ENCODE measurements around the gene RSPH1.

Gene RSPH1

GRCh38 chr21:42486531-42486930 lies 9.5 kb downstream of the RSPH1 start:
- no peak overlapping the region for H3K18ac ChIP-seq (ENCODE audit: low read length)
- no peak overlapping the region for H2BK12ac ChIP-seq (ENCODE audit: low read length)
- no peak for DNase-seq
- H3K4me2 ChIP-seq (ENCODE audit: low read length): no peak overlapping the region
- no peak overlapping the region for H3K27ac ChIP-seq (ENCODE audit: low read depth, low read length)
- no peak overlapping the region for H3K23ac ChIP-seq (ENCODE audit: low read length)
- no peak overlapping the region for H3K4ac ChIP-seq (ENCODE audit: low read depth, low read length)
- H2BK120ac ChIP-seq (ENCODE audit: insufficient read depth, low read length, poor library complexity): no peak overlapping the region
- no peaks in the 10 kb centered on the region for H3K36me3 ChIP-seq (ENCODE audit: control insufficient read depth in 1 of 2, insufficient read depth in 2 of 2, low read length in 2 of 2)
- H3K9me3 ChIP-seq (ENCODE audit: insufficient read depth, low read depth, low read length): peaks cover 4% of the 10 kb centered on the region
- H3K4me1 ChIP-seq (ENCODE audit: control insufficient read depth in 1 of 2, insufficient read depth in 2 of 2, low read length in 2 of 2): no peaks in the 10 kb centered on the region
- H2BK5ac ChIP-seq (ENCODE audit: low read depth, low read length, poor library complexity): no peak overlapping the region
- no peak overlapping the region for H3K14ac ChIP-seq (ENCODE audit: low read length)
- H3K27me3 ChIP-seq (ENCODE audit: insufficient read depth, low read length): no peaks in the 10 kb centered on the region
- no peaks in the 10 kb centered on the region for H3K79me1 ChIP-seq (ENCODE audit: low read length)
- no peak overlapping the region for H2AFZ ChIP-seq (ENCODE audit: insufficient read depth, low read length, poor library complexity)
- no peak overlapping the region for H4K12ac ChIP-seq (ENCODE audit: low read depth, low read length)
- H3K4me3 ChIP-seq (ENCODE audit: low read depth, low read length): no peak overlapping the region
- no CpG with 5 or more reads among the region's 5 CpGs for WGBS (ENCODE audit: extremely low coverage, insufficient coverage, insufficient read length)
- no peak overlapping the region for H4K8ac ChIP-seq (ENCODE audit: low read depth, low read length)
- no peaks in the 10 kb centered on the region for H3K79me2 ChIP-seq (ENCODE audit: control insufficient read depth, insufficient read depth, low read length, poor library complexity)
- H4K91ac ChIP-seq (ENCODE audit: low read depth, low read length): no peak overlapping the region
- H2AK5ac ChIP-seq (ENCODE audit: low read length): no peak overlapping the region
- H3K9ac ChIP-seq (ENCODE audit: low read length): no peak overlapping the region

- H2AFZ ChIP-seq (ENCODE audit: insufficient read depth, low read length, poor library complexity): no peak overlapping the region
- no peaks in the 10 kb centered on the region for H3K4me1 ChIP-seq (ENCODE audit: control insufficient read depth in 1 of 2, insufficient read depth in 2 of 2, low read length in 2 of 2)
- no peak overlapping the region for H3K4me3 ChIP-seq (ENCODE audit: low read depth, low read length)
- H3K4me2 ChIP-seq (ENCODE audit: low read length): no peak overlapping the region
- no peak for DNase-seq
- H3K36me3 ChIP-seq (ENCODE audit: control insufficient read depth in 1 of 2, insufficient read depth in 2 of 2, low read length in 2 of 2): no peaks in the 10 kb centered on the region
- no peak overlapping the region for H3K4ac ChIP-seq (ENCODE audit: low read depth, low read length)
- no peak overlapping the region for H3K27ac ChIP-seq (ENCODE audit: low read depth, low read length)
- H3K18ac ChIP-seq (ENCODE audit: low read length): no peak overlapping the region
- no peak overlapping the region for H2AK5ac ChIP-seq (ENCODE audit: low read length)
- no peak overlapping the region for H3K23ac ChIP-seq (ENCODE audit: low read length)
- H3K9ac ChIP-seq (ENCODE audit: low read length): no peak overlapping the region
- no peaks in the 10 kb centered on the region for H3K79me2 ChIP-seq (ENCODE audit: control insufficient read depth, insufficient read depth, low read length, poor library complexity)
- H3K79me1 ChIP-seq (ENCODE audit: low read length): no peaks in the 10 kb centered on the region
- H4K12ac ChIP-seq (ENCODE audit: low read depth, low read length): no peak overlapping the region
- no peak overlapping the region for H3K14ac ChIP-seq (ENCODE audit: low read length)
- peaks cover 4% of the 10 kb centered on the region for H3K9me3 ChIP-seq (ENCODE audit: insufficient read depth, low read depth, low read length)
- no peak overlapping the region for H4K8ac ChIP-seq (ENCODE audit: low read depth, low read length)
- H2BK12ac ChIP-seq (ENCODE audit: low read length): no peak overlapping the region
- H3K27me3 ChIP-seq (ENCODE audit: insufficient read depth, low read length): no peaks in the 10 kb centered on the region
- no CpG with 5 or more reads among the region's 6 CpGs for WGBS (ENCODE audit: extremely low coverage, insufficient coverage, insufficient read length)
- H2BK120ac ChIP-seq (ENCODE audit: insufficient read depth, low read length, poor library complexity): no peak overlapping the region
- no peak overlapping the region for H2BK5ac ChIP-seq (ENCODE audit: low read depth, low read length, poor library complexity)
- H4K91ac ChIP-seq (ENCODE audit: low read depth, low read length): no peak overlapping the region
Observed at GRCh38 chr21:42486072-42486471, 10.0 kb downstream of the RSPH1 start.

DNA sequence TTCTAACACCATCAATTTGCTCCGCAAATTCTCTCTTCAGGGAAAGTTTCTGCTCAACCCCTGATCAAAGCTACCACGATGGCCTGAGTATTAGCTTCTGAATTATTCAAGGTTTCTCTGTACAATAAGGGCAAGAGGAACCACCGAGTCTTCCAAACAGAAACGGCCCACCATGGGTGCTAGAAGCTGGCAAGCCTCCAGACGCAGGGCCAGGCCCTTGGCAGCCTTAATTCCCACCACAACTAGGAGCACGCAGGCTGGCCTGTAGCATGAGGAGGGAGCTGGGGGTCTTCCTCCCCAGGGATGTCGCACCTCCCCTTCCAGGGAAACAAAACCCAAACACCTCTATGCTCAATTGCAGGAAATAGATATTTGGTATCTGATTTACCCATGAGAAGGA lies 11.1 kb downstream of the RSPH1 start:
- no peaks in the 10 kb centered on the region for H3K36me3 ChIP-seq (ENCODE audit: control insufficient read depth in 1 of 2, insufficient read depth in 2 of 2, low read length in 2 of 2)
- H4K8ac ChIP-seq (ENCODE audit: low read depth, low read length): no peak overlapping the region
- H3K79me2 ChIP-seq (ENCODE audit: control insufficient read depth, insufficient read depth, low read length, poor library complexity): no peaks in the 10 kb centered on the region
- H3K9ac ChIP-seq (ENCODE audit: low read length): no peak overlapping the region
- DNase-seq: no peak
- H3K14ac ChIP-seq (ENCODE audit: low read length): no peak overlapping the region
- H3K4ac ChIP-seq (ENCODE audit: low read depth, low read length): no peak overlapping the region
- no peak overlapping the region for H2BK12ac ChIP-seq (ENCODE audit: low read length)
- no peak overlapping the region for H3K18ac ChIP-seq (ENCODE audit: low read length)
- no peak overlapping the region for H2AFZ ChIP-seq (ENCODE audit: insufficient read depth, low read length, poor library complexity)
- WGBS (ENCODE audit: extremely low coverage, insufficient coverage, insufficient read length): no CpG with 5 or more reads among the region's 7 CpGs
- H3K4me3 ChIP-seq (ENCODE audit: low read depth, low read length): no peak overlapping the region
- no peak overlapping the region for H2BK5ac ChIP-seq (ENCODE audit: low read depth, low read length, poor library complexity)
- H3K4me1 ChIP-seq (ENCODE audit: control insufficient read depth in 1 of 2, insufficient read depth in 2 of 2, low read length in 2 of 2): no peaks in the 10 kb centered on the region
- peaks cover 4% of the 10 kb centered on the region for H3K9me3 ChIP-seq (ENCODE audit: insufficient read depth, low read depth, low read length)
- H3K79me1 ChIP-seq (ENCODE audit: low read length): no peaks in the 10 kb centered on the region
- H3K4me2 ChIP-seq (ENCODE audit: low read length): no peak overlapping the region
- H2BK120ac ChIP-seq (ENCODE audit: insufficient read depth, low read length, poor library complexity): no peak overlapping the region
- H3K27ac ChIP-seq (ENCODE audit: low read depth, low read length): no peak overlapping the region
- H2AK5ac ChIP-seq (ENCODE audit: low read length): no peak overlapping the region
- no peak overlapping the region for H4K91ac ChIP-seq (ENCODE audit: low read depth, low read length)
- H4K12ac ChIP-seq (ENCODE audit: low read depth, low read length): no peak overlapping the region
- H3K27me3 ChIP-seq (ENCODE audit: insufficient read depth, low read length): no peaks in the 10 kb centered on the region
- no peak overlapping the region for H3K23ac ChIP-seq (ENCODE audit: low read length)

GRCh38 chr21:42481169-42481568 lies 14.9 kb downstream of the RSPH1 start:
- Histone ChIP-seq H2AK5ac (ENCODE audit: low read length) (no peak overlapping the region), H3K4ac (ENCODE audit: low read depth, low read length) (no peak overlapping the region), H3K4me2 (ENCODE audit: low read length) (no peak overlapping the region), H3K23ac (ENCODE audit: low read length) (no peak overlapping the region), H3K9me3 (ENCODE audit: insufficient read depth, low read depth, low read length) (peaks cover 2% of the 10 kb centered on the region), H2BK120ac (ENCODE audit: insufficient read depth, low read length, poor library complexity) (no peak overlapping the region), H4K12ac (ENCODE audit: low read depth, low read length) (no peak overlapping the region), H2AFZ (ENCODE audit: insufficient read depth, low read length, poor library complexity) (no peak overlapping the region), H3K36me3 (ENCODE audit: control insufficient read depth in 1 of 2, insufficient read depth in 2 of 2, low read length in 2 of 2) (no peaks in the 10 kb centered on the region), H2BK5ac (ENCODE audit: low read depth, low read length, poor library complexity) (no peak overlapping the region), H3K27ac (ENCODE audit: low read depth, low read length) (no peak overlapping the region), H3K79me1 (ENCODE audit: low read length) (no peaks in the 10 kb centered on the region), H3K4me3 (ENCODE audit: low read depth, low read length) (no peak overlapping the region), H3K4me1 (ENCODE audit: control insufficient read depth in 1 of 2, insufficient read depth in 2 of 2, low read length in 2 of 2) (no peaks in the 10 kb centered on the region), H2BK12ac (ENCODE audit: low read length) (no peak overlapping the region), H3K18ac (ENCODE audit: low read length) (no peak overlapping the region), H3K9ac (ENCODE audit: low read length) (no peak overlapping the region), H3K27me3 (ENCODE audit: insufficient read depth, low read length) (no peaks in the 10 kb centered on the region), H4K8ac (ENCODE audit: low read depth, low read length) (no peak overlapping the region), H3K79me2 (ENCODE audit: control insufficient read depth, insufficient read depth, low read length, poor library complexity) (no peaks in the 10 kb centered on the region), H3K14ac (ENCODE audit: low read length) (no peak overlapping the region), H4K91ac (ENCODE audit: low read depth, low read length) (no peak overlapping the region)
- DNase-seq: no peak
- no CpG with 5 or more reads among the region's 4 CpGs for WGBS (ENCODE audit: extremely low coverage, insufficient coverage, insufficient read length)

All from trophoblast cell (in vitro differentiated cells and primary cell).